Measurements from ENCODE around the gene IGSF10.

DNA sequence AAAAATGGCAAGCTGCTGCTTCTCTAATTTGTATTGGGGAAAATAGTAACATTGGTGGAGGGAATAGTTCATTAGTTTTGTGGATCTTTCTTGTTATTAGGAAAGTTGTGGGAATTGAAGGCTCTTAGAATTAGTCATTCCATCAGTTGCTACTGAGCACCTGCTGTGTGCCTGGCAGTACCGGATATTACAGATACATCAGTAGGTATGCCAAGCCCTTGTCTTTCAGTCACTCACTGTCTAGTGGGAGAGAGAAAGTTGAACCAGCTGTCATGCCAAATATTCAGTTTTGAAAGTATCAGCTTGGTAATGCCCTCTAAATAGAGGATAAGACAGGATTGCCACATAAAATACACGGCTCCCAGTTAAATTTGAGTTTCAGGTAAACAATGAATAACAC is 32.5 kb downstream of the IGSF10 start:
- TF ChIP-seq, protein P1, sequence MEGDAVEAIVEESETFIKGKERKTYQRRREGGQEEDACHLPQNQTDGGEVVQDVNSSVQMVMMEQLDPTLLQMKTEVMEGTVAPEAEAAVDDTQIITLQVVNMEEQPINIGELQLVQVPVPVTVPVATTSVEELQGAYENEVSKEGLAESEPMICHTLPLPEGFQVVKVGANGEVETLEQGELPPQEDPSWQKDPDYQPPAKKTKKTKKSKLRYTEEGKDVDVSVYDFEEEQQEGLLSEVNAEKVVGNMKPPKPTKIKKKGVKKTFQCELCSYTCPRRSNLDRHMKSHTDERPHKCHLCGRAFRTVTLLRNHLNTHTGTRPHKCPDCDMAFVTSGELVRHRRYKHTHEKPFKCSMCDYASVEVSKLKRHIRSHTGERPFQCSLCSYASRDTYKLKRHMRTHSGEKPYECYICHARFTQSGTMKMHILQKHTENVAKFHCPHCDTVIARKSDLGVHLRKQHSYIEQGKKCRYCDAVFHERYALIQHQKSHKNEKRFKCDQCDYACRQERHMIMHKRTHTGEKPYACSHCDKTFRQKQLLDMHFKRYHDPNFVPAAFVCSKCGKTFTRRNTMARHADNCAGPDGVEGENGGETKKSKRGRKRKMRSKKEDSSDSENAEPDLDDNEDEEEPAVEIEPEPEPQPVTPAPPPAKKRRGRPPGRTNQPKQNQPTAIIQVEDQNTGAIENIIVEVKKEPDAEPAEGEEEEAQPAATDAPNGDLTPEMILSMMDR (IDR thresholded peaks at IDR 0.05; ENCODE audit: control extremely low read depth in 1 of 3, insufficient read depth in 1 of 3, low read depth in 1 of 3, low read length in 3 of 3), result no peak
- no peak for TF ChIP-seq POLR2A (IDR thresholded peaks at IDR 0.05; ENCODE audit: control extremely low read depth in 1 of 2, low read depth in 2 of 2, low read length in 2 of 2)
- TF ChIP-seq JUN (IDR thresholded peaks at IDR 0.05; ENCODE audit: low read depth, low read length), result no peak
- TF ChIP-seq GTF2F1 (IDR thresholded peaks at IDR 0.05; ENCODE audit: borderline replicate concordance, low read depth, low read length), result no peak
- no peak for TF ChIP-seq RAD21 (IDR thresholded peaks at IDR 0.05 in 1 of 2, conservative IDR thresholded peaks at IDR 0.05 in 1 of 2; ENCODE audit: low read depth in 2 of 2, low read length in 2 of 2)
- TF ChIP-seq NRF1 (IDR thresholded peaks at IDR 0.05; ENCODE audit: low read depth, low read length), result no peak
- TF ChIP-seq, protein P2, sequence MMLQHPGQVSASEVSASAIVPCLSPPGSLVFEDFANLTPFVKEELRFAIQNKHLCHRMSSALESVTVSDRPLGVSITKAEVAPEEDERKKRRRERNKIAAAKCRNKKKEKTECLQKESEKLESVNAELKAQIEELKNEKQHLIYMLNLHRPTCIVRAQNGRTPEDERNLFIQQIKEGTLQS (IDR thresholded peaks at IDR 0.05; ENCODE audit: insufficient read depth, low read depth, low read length), result no peak
- TF ChIP-seq SUZ12 (IDR thresholded peaks at IDR 0.05; ENCODE audit: low read length), result no peak
- TF ChIP-seq JUND (IDR thresholded peaks at IDR 0.05; ENCODE audit: low read length), result no peak
